Brain microvascular endothelial cell (primary cell): ENCODE results near the gene OR2V2.

Experiments
- DNase-seq: peaks from one replicate; pipeline ENCODE4 v3.0.0-alpha.2; 2020
- H3K27ac ChIP-seq: fragments of 250-450 bp; sonication (Bioruptor Pico); 2 replicates; pipeline ENCODE4 v1.5.1; 2020; ENCODE audit warnings: mild to moderate bottlenecking, moderate library complexity
- H3K27me3 ChIP-seq: fragments of 250-450 bp; sonication (Bioruptor Pico); replicated peaks from 2 replicates; pipeline ENCODE4 v1.5.1; 2020; ENCODE audit warnings: mild to moderate bottlenecking
- H3K36me3 ChIP-seq: fragments of 250-450 bp; sonication (Bioruptor Pico); replicated peaks from 2 replicates; pipeline ENCODE4 v1.5.1; 2020; ENCODE audit warnings: mild to moderate bottlenecking
- H3K4me3 ChIP-seq: 2 replicates; pipeline ENCODE4 v1.5.1; 2011; ENCODE audit warnings: low read depth, mild to moderate bottlenecking, control low read depth, low read length, moderate library complexity
- CTCF ChIP-seq: IDR thresholded peaks from 2 replicates; pipeline ENCODE4 v1.5.1; 2011; ENCODE audit warnings: low read depth, mild to moderate bottlenecking, moderate library complexity, low read length, control low read depth, inconsistent platforms; ENCODE audit errors: missing control alignments
- in situ Hi-C: cut with HindIII; loops from 2 replicates; pipeline ENCODE4 v1.10.0; 2017; ENCODE audit warnings: low sequenced_read_pairs, low pct_ligation_motif_present

OR2V2 gene

GRCh38 chr5:181133083-181133482 is 14.3 kb upstream of the OR2V2 start:
- Histone ChIP-seq H3K27ac (no peak overlapping the region), H3K36me3 (no peaks in the 10 kb centered on the region), H3K27me3 (peaks cover 2% of the 10 kb centered on the region), H3K4me3 (no peak overlapping the region)
- no peak for TF ChIP-seq CTCF
- in situ Hi-C loops = no loop called here
- DNase-seq = no peak

- Histone ChIP-seq H3K27me3 (peaks cover 2% of the 10 kb centered on the region), H3K4me3 (no peak overlapping the region), H3K27ac (no peak overlapping the region), H3K36me3 (no peaks in the 10 kb centered on the region)
- no peak for TF ChIP-seq CTCF
- peak; percentile 85 for DNase-seq
- in situ Hi-C loops = no loop called here
These were observed 13.7 kb upstream of the OR2V2 start for GRCh38 chr5:181133610-181134231.

- TF ChIP-seq CTCF = no peak
- in situ Hi-C loops = no loop called here
- no peak for DNase-seq
- peaks cover 2% of the 10 kb centered on the region for H3K27me3 ChIP-seq
- no peak overlapping the region for H3K4me3 ChIP-seq
- no peaks in the 10 kb centered on the region for H3K36me3 ChIP-seq
- no peak overlapping the region for H3K27ac ChIP-seq
These were observed 13.1 kb upstream of the OR2V2 start for GRCh38 chr5:181134259-181134658.

GRCh38 chr5:181136361-181136955 is 10.9 kb upstream of the OR2V2 start:
- in situ Hi-C loops = no loop called here
- no peak for DNase-seq
- no peaks in the 10 kb centered on the region for H3K27me3 ChIP-seq
- H3K27ac ChIP-seq = no peak overlapping the region
- no peak for TF ChIP-seq CTCF
- no peaks in the 10 kb centered on the region for H3K36me3 ChIP-seq
- H3K4me3 ChIP-seq = no peak overlapping the region

- H3K27me3 ChIP-seq = no peaks in the 10 kb centered on the region
- peak; percentile 36 for TF ChIP-seq CTCF
- no peak overlapping the region for H3K4me3 ChIP-seq
- in situ Hi-C loops = no loop called here
- DNase-seq = peak; percentile 71
- H3K36me3 ChIP-seq = no peaks in the 10 kb centered on the region
- no peak overlapping the region for H3K27ac ChIP-seq
These were observed 9.1 kb upstream of the OR2V2 start for GRCh38 chr5:181138258-181138657.

GRCh38 chr5:181140766-181141165 is 6.6 kb upstream of the OR2V2 start:
- Histone ChIP-seq H3K27ac (no peak overlapping the region), H3K27me3 (no peaks in the 10 kb centered on the region), H3K36me3 (no peaks in the 10 kb centered on the region), H3K4me3 (no peak overlapping the region)
- no peak for TF ChIP-seq CTCF
- in situ Hi-C loops = no loop called here
- DNase-seq = no peak
